K562 (cell line): ENCODE data around the gene DDAH2. TPM values are rescaled to one million over a fixed set of nuclear protein-coding genes. Genes with fewer than 3 reads are reported as not detected.

Experiments used
- ARID1B ChIP-seq: fragments of 450-650 bp; IDR thresholded peaks from 2 replicates; pipeline ENCODE4 v1.6.1; 2016; ENCODE audit warnings: antibody characterized with exemption, mild to moderate bottlenecking, inconsistent platforms
- ASH1L ChIP-seq: fragments of 450-650 bp; IDR thresholded peaks from 2 replicates; pipeline ENCODE4 v1.6.1; 2018; ENCODE audit warnings: borderline replicate concordance, mild to moderate bottlenecking, low read depth; ENCODE audit not compliant: partially characterized antibody
- BCOR ChIP-seq: fragments of 450-650 bp; IDR thresholded peaks from 2 replicates; pipeline ENCODE4 v1.6.1; 2016
- E2F1 ChIP-seq: sonication (generic); formaldehyde crosslinking; IDR thresholded peaks from 2 replicates; pipeline ENCODE4 v1.8.1; 2023; ENCODE audit warnings: mild to moderate bottlenecking, missing genetic modification reagents, moderate library complexity
- ETS2 ChIP-seq: IDR thresholded peaks from 2 replicates; pipeline ENCODE4 v1.6.1; 2016; ENCODE audit warnings: borderline replicate concordance, missing genetic modification characterization, mild to moderate bottlenecking, moderate library complexity, missing compliant biosample characterization; ENCODE audit not compliant: poor library complexity, severe bottlenecking
- FOXJ2 ChIP-seq: fragments of 200-800 bp; sonication (Bioruptor generic); IDR thresholded peaks from 2 replicates; pipeline ENCODE4 v1.6.1; 2016; ENCODE audit warnings: missing genetic modification characterization, missing compliant biosample characterization
- JUNB ChIP-seq: fragments of 450-650 bp; formaldehyde crosslinking; conservative IDR thresholded peaks from 2 replicates; pipeline ENCODE4 v1.4.0; 2020; ENCODE audit warnings: mild to moderate bottlenecking
- LEF1 ChIP-seq: fragments of 450-650 bp; IDR thresholded peaks from 2 replicates; pipeline ENCODE4 v1.6.1; 2016; ENCODE audit warnings: mild to moderate bottlenecking
- MAFG ChIP-seq: fragments of 450-650 bp; conservative IDR thresholded peaks from 2 replicates; pipeline ENCODE4 v1.6.1; 2016; ENCODE audit warnings: missing genetic modification characterization, missing compliant biosample characterization
- NCOA2 ChIP-seq, 2 experiments: fragments of 450-650 bp; IDR thresholded peaks; 2 replicates each; pipeline ENCODE4 v1.6.1; 2018; ENCODE audit warnings: mild to moderate bottlenecking in 2 of 2, moderate library complexity in 1 of 2; ENCODE audit not compliant: partially characterized antibody in 2 of 2
- PHF8 ChIP-seq: fragments of 200-600 bp; sonication (generic); IDR thresholded peaks from 2 replicates; pipeline ENCODE4 v1.6.1; 2012; ENCODE audit warnings: mixed run types, mild to moderate bottlenecking, inconsistent platforms, low read length, moderate library complexity, borderline replicate concordance
- PTRF ChIP-seq: fragments of 450-650 bp; IDR thresholded peaks from 2 replicates; pipeline ENCODE4 v1.6.1; 2016; ENCODE audit warnings: mild to moderate bottlenecking, missing genetic modification characterization, missing compliant biosample characterization
- SAP30 ChIP-seq: fragments of 200-600 bp; sonication (generic); IDR thresholded peaks from 2 replicates; pipeline ENCODE4 v1.6.1; 2012; ENCODE audit warnings: borderline replicate concordance, low read depth, mild to moderate bottlenecking, moderate library complexity, low read length, control low read depth, inconsistent platforms; ENCODE audit not compliant: insufficient read depth, poor library complexity, severe bottlenecking
- SIN3B ChIP-seq: fragments of 450-650 bp; IDR thresholded peaks from 2 replicates; pipeline ENCODE4 v1.6.1; 2017; ENCODE audit warnings: low read depth, mild to moderate bottlenecking, moderate library complexity
- SP2 ChIP-seq: IDR thresholded peaks from 2 replicates; pipeline ENCODE4 v1.6.1; 2011; ENCODE audit warnings: mild to moderate bottlenecking, low read depth, low read length, moderate library complexity; ENCODE audit not compliant: poor library complexity, severe bottlenecking; ENCODE audit errors: extremely low read depth
- TARDBP ChIP-seq: fragments of 450-650 bp; IDR thresholded peaks from 2 replicates; pipeline ENCODE4 v1.6.1; 2016
- TBL1XR1 ChIP-seq, 2 experiments: IDR thresholded peaks; 2 replicates each; pipeline ENCODE4 v1.6.1; 2012; ENCODE audit warnings: improper control_type of control experiment in 2 of 2, low read length in 2 of 2, mild to moderate bottlenecking in 1 of 2
- TCF15 ChIP-seq: fragments of 250-450 bp; sonication (Bioruptor Pico); IDR thresholded peaks from 2 replicates; pipeline ENCODE4 v1.8.0; 2022; ENCODE audit warnings: moderate library complexity, mild to moderate bottlenecking, inconsistent platforms
- ZBTB26 ChIP-seq: fragments of 450-650 bp; formaldehyde crosslinking; IDR thresholded peaks from 2 replicates; pipeline ENCODE4 v1.4.0; 2022; ENCODE audit warnings: missing genetic modification characterization
- ZBTB7A ChIP-seq: IDR thresholded peaks from 2 replicates; pipeline ENCODE4 v1.6.1; 2011; ENCODE audit warnings: low read depth, mild to moderate bottlenecking, low read length, moderate library complexity, borderline replicate concordance; ENCODE audit not compliant: control insufficient read depth
- ZC3H4 ChIP-seq: sonication (generic); formaldehyde crosslinking; IDR thresholded peaks from 2 replicates; pipeline ENCODE4 v1.9.0; 2021; ENCODE audit warnings: missing genetic modification reagents, borderline replicate concordance
- ZNF324 ChIP-seq: fragments of 250-450 bp; sonication (Bioruptor Pico); IDR thresholded peaks from 2 replicates; pipeline ENCODE4 v1.4.0; 2020; ENCODE audit warnings: mild to moderate bottlenecking
- polyA plus RNA-seq, 8 experiments: library from polyadenylated mRNA; depleted of rRNA in 4 of 8; stranded (reverse) in 5 of 8; unstranded in 3 of 8; fragments of >200 nt; fragmentation: Nextera tagmentation in 2 of 8; fragmentation: Illumina TruSeq in 1 of 8; extraction: Ambion mirVana in 2 of 8; extraction: Trizol in 1 of 8; gene quantifications; 2 replicates each; pipeline versions ENCODE4 v1.2.1 to v1.2.3, GENCODE V29; 2011 to 2014; ENCODE audit warnings: inconsistent platforms in 1 of 8, missing spikeins in 1 of 8
- total RNA-seq, 7 experiments: library from RNA; depleted of rRNA in 6 of 7; stranded (reverse); fragments of >200 nt in 6 of 7; fragmentation: Illumina TruSeq in 2 of 7; extraction: Trizol in 2 of 7; gene quantifications; 2 replicates each; pipeline versions ENCODE4 v1.2.1 to v1.2.3, GENCODE V29; 2011 to 2021; ENCODE audit warnings: low replicate concordance in 1 of 7
- TF ChIP-seq, protein P1 (sequence below): fragments of 450-650 bp; formaldehyde crosslinking; IDR thresholded peaks from 2 replicates; pipeline ENCODE4 v1.4.0; 2020; ENCODE audit warnings: mild to moderate bottlenecking, moderate library complexity

Gene DDAH2
- total and polyA plus RNA-seq, 9 of the 15 experiments (the other 6 are each of a cell fraction or from before 2014, with no cell fraction given) = 1.8 to 45.4 (median 21.4) TPM

GRCh38 chr6:31737991-31738979, 9.2 kb upstream of the DDAH2 start (continued):
- peak; percentile 95 for TF ChIP-seq ZBTB26
- no peak for TF ChIP-seq SIN3B
- TF ChIP-seq, protein P1, sequence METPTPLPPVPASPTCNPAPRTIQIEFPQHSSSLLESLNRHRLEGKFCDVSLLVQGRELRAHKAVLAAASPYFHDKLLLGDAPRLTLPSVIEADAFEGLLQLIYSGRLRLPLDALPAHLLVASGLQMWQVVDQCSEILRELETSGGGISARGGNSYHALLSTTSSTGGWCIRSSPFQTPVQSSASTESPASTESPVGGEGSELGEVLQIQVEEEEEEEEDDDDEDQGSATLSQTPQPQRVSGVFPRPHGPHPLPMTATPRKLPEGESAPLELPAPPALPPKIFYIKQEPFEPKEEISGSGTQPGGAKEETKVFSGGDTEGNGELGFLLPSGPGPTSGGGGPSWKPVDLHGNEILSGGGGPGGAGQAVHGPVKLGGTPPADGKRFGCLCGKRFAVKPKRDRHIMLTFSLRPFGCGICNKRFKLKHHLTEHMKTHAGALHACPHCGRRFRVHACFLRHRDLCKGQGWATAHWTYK (CRISPR knock-in tag) = no peak; the same call in 1 of the 2 replicates
- no peak for TF ChIP-seq SAP30
- TF ChIP-seq JUNB (CRISPR knock-in tag) = no peak; the same call in 1 of the 2 replicates
- TF ChIP-seq TARDBP = no peak
- peak; percentile 60; the same call in 1 of the 2 replicates for TF ChIP-seq PHF8
- TF ChIP-seq ETS2 (tag) = no peak
- 0 out of 2 replicates have a peak, but pooled peaks have one; percentile 32 for TF ChIP-seq BCOR
- 0 out of 2 replicates have a peak, but pooled peaks have one; percentile 4 for TF ChIP-seq MAFG (tag)
- TF ChIP-seq PTRF = no peak
- no peak for TF ChIP-seq FOXJ2 (tag)
- TF ChIP-seq ASH1L = no peak
- TF ChIP-seq ZNF324 (CRISPR knock-in tag) = no peak; the same call in 1 of the 2 replicates
- peak; percentile 59 for TF ChIP-seq E2F1 (CRISPR knock-in tag)
- no peak for TF ChIP-seq SP2
- no peak for TF ChIP-seq ZC3H4
- TF ChIP-seq TBL1XR1 (IDR thresholded peaks at IDR 0.05; ENCODE audit: low read length in 2 of 2) = peak; percentile 77 to 95
- TF ChIP-seq TCF15 (CRISPR knock-in tag) = peak; percentile 76; the same call in 1 of the 2 replicates
- TF ChIP-seq ARID1B = no peak
- no peak for TF ChIP-seq NCOA2 (IDR thresholded peaks at IDR 0.05; ENCODE audit: partially characterized antibody in 2 of 2)
- TF ChIP-seq ZBTB7A = no peak
- no peak for TF ChIP-seq LEF1
